22Rv1 (cell line): Measurements from ENCODE around the gene PCDHGA6.
"Not testable (repeated sequence)": the region's sequence is repeated elsewhere in the genome, so short reads cannot be mapped to it uniquely, and the experiment has no call there.

Source experiments
- H3K27ac ChIP-seq: fragments of 450-650 bp; 2 replicates; pipeline ENCODE4 v1.5.1; 2017
- CTCF ChIP-seq: fragments of 450-650 bp; IDR thresholded peaks from 2 replicates; pipeline ENCODE4 v1.5.1; 2017; ENCODE audit warnings: mild to moderate bottlenecking
- ZFX ChIP-seq: fragments of 450-650 bp; IDR thresholded peaks from 2 replicates; pipeline ENCODE4 v1.6.1; 2017; ENCODE audit warnings: antibody characterized with exemption, borderline replicate concordance

PCDHGA6 gene

GRCh38 chr5:141363952-141364660 lies 9.6 kb upstream of the PCDHGA6 start, which contains the start of gene PCDHGA5:
Gene PCDHGA5 (plus strand): TSS chr5:141364162. CDS start chr5:141364331, 169 bp downstream.
- no peak within 1 kb of the TSS for H3K27ac ChIP-seq
- TF ChIP-seq ZFX (no peak), CTCF (no peak)

GRCh38 chr5:141366016-141366896 lies 7.4 kb upstream of the PCDHGA6 start:
- TF ChIP-seq ZFX (no peak), CTCF (no peak)
- no peak overlapping the region for H3K27ac ChIP-seq

GRCh38 chr5:141369994-141370848 lies 3.5 kb upstream of the PCDHGA6 start, which contains the start of gene PCDHGB3:
Gene PCDHGB3 (plus strand): TSS chr5:141370242. CDS start chr5:141370395, 153 bp downstream.
- no peak for TF ChIP-seq ZFX
- TF ChIP-seq CTCF: peak; percentile 45
- H3K27ac ChIP-seq: no peak within 1 kb of the TSS

- H3K27ac ChIP-seq: no peak overlapping the region
- TF ChIP-seq ZFX (no peak), CTCF (no peak)
Observed at GRCh38 chr5:141371572-141372475, 1.9 kb upstream of the PCDHGA6 start.

GRCh38 chr5:141374627-141375026 lies 936 bp downstream of the PCDHGA6 start:
- H3K27ac ChIP-seq: no peak overlapping the region
- TF ChIP-seq CTCF: no peak
- no peak for TF ChIP-seq ZFX

- not testable (repeated sequence) for H3K27ac ChIP-seq
- TF ChIP-seq CTCF: peak; percentile 28
Observed at GRCh38 chr5:141375444-141376155, 1.9 kb downstream of the PCDHGA6 start.
